ENCODE measurements around the gene PPP2R5B.

The PPP2R5B gene

DNA sequence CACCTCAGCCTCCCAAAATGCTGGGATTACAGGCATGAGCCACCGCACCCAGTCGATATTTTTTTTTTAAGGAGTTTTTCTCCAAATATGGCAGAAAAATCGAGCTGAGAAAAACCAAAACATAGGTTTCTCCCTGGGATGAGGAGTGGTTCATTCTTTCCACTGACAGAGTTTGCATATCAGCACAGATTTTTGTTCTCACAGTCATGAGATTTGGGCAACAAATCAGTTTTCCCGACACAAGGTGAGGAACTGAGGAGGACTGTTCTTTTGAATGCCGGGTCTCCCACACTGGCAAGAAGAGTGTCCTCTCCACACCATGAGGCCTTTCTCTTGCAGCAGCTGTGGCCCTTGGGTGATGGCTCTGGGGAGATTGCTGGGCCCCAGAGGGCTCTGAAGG is 42.2 kb upstream of the PPP2R5B start:
- Mint-ChIP-seq H3K27me3 (no peaks in the 10 kb centered on the region), H3K4me1 (peaks cover 45% of the 10 kb centered on the region), H3K27ac (ENCODE audit: low read depth) (no peak overlapping the region), H3K4me3 (no peak overlapping the region), H3K9me3 (no peaks in the 10 kb centered on the region), H3K36me3 (ENCODE audit: insufficient read depth) (peaks cover 21% of the 10 kb centered on the region)
- no peak for DNase-seq (ENCODE audit: low spot score in 2 of 2)
- ATAC-seq (replicated peaks; ENCODE audit: extremely low read depth, poor library complexity, severe bottlenecking), result no peak

DNA sequence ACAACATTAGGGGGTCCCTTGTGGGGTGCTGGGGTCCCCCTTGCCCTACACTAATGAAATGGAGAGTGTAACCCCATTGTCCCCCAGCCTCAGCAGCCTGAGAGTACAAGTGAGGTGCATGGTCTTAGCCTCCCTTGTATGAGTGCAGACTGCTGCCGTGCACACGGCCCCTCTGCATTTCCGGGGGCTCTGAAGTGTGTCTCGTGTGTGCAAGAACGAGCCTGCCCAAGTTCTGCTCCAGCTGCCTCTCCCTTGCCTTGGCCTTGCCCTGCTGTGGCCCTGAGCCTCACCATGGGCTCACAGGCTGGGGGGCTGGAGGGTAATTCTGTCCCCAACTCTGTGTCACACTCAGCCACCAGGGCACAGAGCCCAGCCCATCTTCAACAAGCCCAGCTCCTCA is 40.9 kb upstream of the PPP2R5B start:
- ATAC-seq (replicated peaks; ENCODE audit: extremely low read depth, poor library complexity, severe bottlenecking), result no peak
- H3K27ac Mint-ChIP-seq (ENCODE audit: low read depth), result peak overlapping the region; percentile 23
- peaks cover 48% of the 10 kb centered on the region for H3K4me1 Mint-ChIP-seq
- DNase-seq (ENCODE audit: low spot score in 2 of 2), result no peak
- no peaks in the 10 kb centered on the region for H3K27me3 Mint-ChIP-seq
- H3K4me3 Mint-ChIP-seq, result no peak overlapping the region
- no peaks in the 10 kb centered on the region for H3K9me3 Mint-ChIP-seq
- H3K36me3 Mint-ChIP-seq (ENCODE audit: insufficient read depth), result peaks cover 14% of the 10 kb centered on the region

DNA sequence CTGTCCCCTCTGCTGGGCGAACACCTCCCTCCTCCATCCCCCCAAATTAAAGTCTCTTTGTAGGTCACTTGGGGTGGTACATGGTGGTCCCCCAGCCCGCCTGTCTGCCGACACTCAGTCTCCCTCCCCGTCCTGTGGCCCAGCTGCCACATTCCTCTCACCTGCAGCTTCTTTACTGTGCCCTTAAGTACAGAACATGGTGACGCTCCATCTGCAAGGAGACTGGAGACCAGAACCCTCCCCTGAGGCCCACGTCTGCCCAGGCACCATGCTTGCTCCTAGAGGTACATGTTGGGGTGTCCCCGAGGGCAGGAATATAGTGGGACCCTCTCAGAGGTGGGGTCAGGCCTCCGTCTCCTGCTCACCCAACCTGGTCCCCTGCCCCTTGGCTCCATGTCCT is 40.5 kb upstream of the PPP2R5B start:
- Mint-ChIP-seq H3K4me1 (peaks cover 44% of the 10 kb centered on the region), H3K27ac (ENCODE audit: low read depth) (peak overlapping the region; percentile 23), H3K27me3 (no peaks in the 10 kb centered on the region)

DNA sequence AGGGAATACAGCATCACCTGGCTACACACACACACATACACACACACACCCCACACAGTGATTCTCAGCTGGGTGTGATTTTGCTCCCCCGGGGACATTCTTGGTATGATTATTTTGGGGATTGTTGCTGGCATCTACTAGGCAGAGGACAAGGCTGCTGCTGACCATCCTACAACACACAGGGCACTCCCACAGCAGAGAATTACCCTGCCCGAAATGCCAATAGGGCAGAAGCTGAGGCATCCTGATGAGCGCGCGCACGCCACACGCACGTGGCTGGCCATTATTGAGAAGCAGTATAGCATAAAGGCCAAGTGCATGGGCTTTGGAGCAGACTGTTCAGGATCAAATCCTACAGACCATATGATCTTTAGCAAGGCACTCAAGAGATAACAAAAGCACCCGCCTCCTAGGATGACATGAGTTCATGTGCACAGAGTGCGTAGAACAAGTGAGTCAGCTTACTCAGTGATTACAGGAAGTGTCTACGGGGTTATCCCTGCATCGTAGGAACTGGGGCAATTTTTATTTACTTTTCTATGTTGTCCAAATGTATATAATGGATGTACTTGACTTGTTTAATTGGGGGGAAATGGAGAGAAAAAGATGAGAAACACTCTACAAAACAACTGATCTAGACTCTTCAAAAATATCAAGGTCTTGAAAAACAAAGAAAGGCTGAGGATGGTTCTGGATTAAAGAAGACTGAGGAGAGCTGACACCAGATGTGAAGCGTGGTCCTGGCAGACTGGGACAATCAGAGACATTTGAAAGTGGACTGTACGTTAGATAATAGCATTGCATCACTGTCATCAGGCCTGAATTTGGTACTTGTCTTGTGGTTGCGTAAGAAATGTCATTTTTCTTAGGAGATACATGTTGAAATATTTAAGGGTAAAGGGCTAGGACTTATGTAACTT is 38.9 kb upstream of the PPP2R5B start:
- DNase-seq (ENCODE audit: low spot score in 2 of 2) (no peak), ATAC-seq (replicated peaks; ENCODE audit: extremely low read depth, poor library complexity, severe bottlenecking) (peak; percentile 44)
- Mint-ChIP-seq H3K4me3 (no peak overlapping the region), H3K9me3 (no peaks in the 10 kb centered on the region), H3K4me1 (peaks cover 28% of the 10 kb centered on the region), H3K27me3 (no peaks in the 10 kb centered on the region), H3K27ac (ENCODE audit: low read depth) (peak overlapping the region; percentile 85), H3K36me3 (ENCODE audit: insufficient read depth) (peaks cover 14% of the 10 kb centered on the region)

More for the DNA sequence above, 40.5 kb upstream of the PPP2R5B start:
- ATAC-seq (replicated peaks; ENCODE audit: extremely low read depth, poor library complexity, severe bottlenecking), result no peak
- Mint-ChIP-seq H3K4me3 (no peak overlapping the region), H3K36me3 (ENCODE audit: insufficient read depth) (peaks cover 10% of the 10 kb centered on the region), H3K9me3 (no peaks in the 10 kb centered on the region)
- DNase-seq (ENCODE audit: low spot score in 2 of 2), result no peak

DNA sequence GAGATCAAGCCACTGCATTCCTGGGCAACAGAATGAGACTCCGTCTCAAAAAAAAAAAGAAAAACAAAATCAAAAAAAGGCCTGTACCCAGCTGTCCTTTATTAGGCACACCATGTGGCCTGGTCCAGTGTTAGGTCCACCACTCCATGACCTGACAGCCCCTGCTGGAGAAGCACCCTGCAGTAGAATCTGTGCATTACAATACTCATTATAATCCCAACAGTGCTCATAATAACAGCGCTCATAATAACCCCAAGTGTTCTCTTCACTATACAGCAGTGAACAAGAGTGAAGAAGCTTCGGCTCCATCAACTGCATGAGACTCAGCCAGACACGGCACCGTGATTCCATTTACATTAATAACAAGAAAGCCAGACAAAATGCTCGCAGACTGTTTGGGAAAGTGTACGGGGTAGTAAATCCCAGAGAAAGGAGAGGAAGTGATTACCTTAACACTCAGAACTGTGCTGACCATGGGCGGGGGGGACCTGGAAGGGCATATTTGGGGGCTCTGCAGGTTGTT is 37.2 kb upstream of the PPP2R5B start:
- no peak overlapping the region for H3K27ac Mint-ChIP-seq (ENCODE audit: low read depth)
- H3K4me1 Mint-ChIP-seq, result peaks cover 22% of the 10 kb centered on the region
- ATAC-seq (replicated peaks; ENCODE audit: extremely low read depth, poor library complexity, severe bottlenecking), result no peak
- no peak overlapping the region for H3K4me3 Mint-ChIP-seq
- peaks cover 19% of the 10 kb centered on the region for H3K36me3 Mint-ChIP-seq (ENCODE audit: insufficient read depth)
- no peak for DNase-seq (ENCODE audit: low spot score in 2 of 2)
- no peaks in the 10 kb centered on the region for H3K27me3 Mint-ChIP-seq
- H3K9me3 Mint-ChIP-seq, result no peaks in the 10 kb centered on the region

DNA sequence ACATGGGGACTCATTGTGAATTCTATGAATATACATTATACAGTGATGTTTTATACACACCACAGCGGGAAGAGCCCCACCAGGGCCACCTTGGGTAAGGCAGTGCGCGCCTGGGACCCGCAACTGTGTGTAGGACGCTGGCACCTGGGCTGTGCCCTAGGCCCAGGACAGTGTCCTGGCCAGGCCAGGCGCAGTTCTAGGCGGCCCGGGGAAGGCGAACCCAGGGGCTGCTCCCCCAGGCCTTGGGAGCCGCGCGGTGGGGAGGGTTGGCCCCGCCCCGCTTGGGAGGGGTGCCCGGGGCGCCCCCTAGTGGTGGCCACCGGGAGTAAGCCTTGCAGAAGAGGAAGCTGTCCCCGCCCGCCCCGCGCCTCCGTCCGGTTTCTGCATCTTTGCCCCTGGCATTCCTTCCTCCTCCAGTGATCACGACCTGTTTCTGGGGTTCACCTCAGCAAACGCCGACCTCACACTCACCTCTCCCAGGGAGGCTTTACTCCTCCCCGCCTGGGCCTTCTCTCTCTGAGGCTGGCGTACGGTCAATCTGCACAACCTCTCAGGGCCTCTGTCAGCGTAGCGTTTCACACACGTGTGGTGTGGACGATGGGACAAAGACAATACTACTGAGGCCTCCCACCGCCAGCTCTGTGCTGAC is 36.6 kb upstream of the PPP2R5B start:
- no peaks in the 10 kb centered on the region for H3K27me3 Mint-ChIP-seq
- peak overlapping the region; percentile 43 for H3K4me3 Mint-ChIP-seq
- peaks cover 22% of the 10 kb centered on the region for H3K4me1 Mint-ChIP-seq
- no peaks in the 10 kb centered on the region for H3K9me3 Mint-ChIP-seq
- peaks cover 20% of the 10 kb centered on the region for H3K36me3 Mint-ChIP-seq (ENCODE audit: insufficient read depth)
- ATAC-seq (replicated peaks; ENCODE audit: extremely low read depth, poor library complexity, severe bottlenecking) (peak; percentile 77), DNase-seq (ENCODE audit: low spot score in 2 of 2) (peak; percentile 76 to 87)
- peak overlapping the region; percentile 41 for H3K27ac Mint-ChIP-seq (ENCODE audit: low read depth)

DNA sequence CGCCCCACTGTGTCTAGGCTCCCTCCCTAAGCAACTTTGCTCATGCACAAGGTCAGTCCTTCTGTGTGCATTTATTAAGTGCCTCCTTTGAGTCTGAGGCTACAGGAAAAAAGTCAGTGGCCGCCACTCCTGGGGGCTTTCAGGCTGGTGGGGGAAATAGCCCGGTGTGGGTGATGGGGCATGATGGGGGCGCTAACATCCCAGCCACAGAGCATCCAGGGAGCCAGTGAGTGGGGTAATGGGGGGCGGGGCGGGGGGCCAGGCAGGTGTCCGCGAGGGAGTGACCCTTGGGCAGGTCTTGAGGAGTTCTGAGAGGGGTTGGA is 36.1 kb upstream of the PPP2R5B start:
- ATAC-seq (replicated peaks; ENCODE audit: extremely low read depth, poor library complexity, severe bottlenecking) (no peak), DNase-seq (ENCODE audit: low spot score in 2 of 2) (no peak)
- H3K36me3 Mint-ChIP-seq (ENCODE audit: insufficient read depth), result peaks cover 23% of the 10 kb centered on the region
- no peaks in the 10 kb centered on the region for H3K9me3 Mint-ChIP-seq
- H3K27ac Mint-ChIP-seq (ENCODE audit: low read depth), result peak overlapping the region; percentile 41
- peaks cover 22% of the 10 kb centered on the region for H3K4me1 Mint-ChIP-seq
- H3K27me3 Mint-ChIP-seq, result no peaks in the 10 kb centered on the region
- peak overlapping the region; percentile 43 for H3K4me3 Mint-ChIP-seq

DNA sequence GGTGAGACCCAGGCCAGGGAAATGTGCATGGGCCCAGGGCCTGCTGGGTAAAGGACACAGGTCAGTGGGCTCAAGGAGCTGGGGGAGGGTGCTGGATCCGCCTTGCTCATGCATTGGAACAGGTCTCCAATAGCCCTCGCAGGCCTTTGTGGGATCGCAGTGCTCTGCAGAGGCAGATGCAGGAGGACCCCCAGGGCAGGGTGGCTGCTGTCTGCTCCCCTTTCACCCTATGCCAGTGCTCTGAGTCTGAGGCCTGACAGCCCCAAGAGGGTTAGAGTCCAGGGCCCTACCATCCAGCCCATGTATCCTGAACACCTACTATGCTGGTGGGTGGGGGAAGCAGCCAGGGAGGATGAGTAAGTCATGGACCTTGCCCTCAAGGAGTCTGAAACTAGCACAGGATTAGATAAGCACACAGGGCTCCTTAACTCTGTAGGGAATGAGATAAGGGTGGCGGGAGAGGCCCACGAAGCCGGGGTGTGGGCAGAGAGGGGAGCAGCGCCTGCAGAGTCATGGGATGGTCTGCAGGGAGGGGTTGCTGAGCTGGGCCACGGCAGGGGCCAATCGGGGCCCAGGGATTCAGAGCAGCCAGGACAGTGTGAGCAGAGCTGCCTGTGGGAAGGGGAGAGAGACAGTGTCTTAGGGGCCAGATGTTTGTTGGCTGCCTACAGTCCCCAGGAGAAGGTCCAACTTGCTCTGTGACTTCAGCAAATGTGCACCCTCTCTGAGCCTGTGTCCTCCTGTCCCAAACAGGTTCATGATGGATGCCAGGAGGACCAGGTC is 35.6 kb upstream of the PPP2R5B start:
- Mint-ChIP-seq H3K27ac (ENCODE audit: low read depth) (no peak overlapping the region), H3K4me3 (no peak overlapping the region), H3K27me3 (no peaks in the 10 kb centered on the region), H3K4me1 (peaks cover 21% of the 10 kb centered on the region), H3K9me3 (no peaks in the 10 kb centered on the region), H3K36me3 (ENCODE audit: insufficient read depth) (peaks cover 28% of the 10 kb centered on the region)
- ATAC-seq (replicated peaks; ENCODE audit: extremely low read depth, poor library complexity, severe bottlenecking) (no peak), DNase-seq (ENCODE audit: low spot score in 2 of 2) (no peak)

DNA sequence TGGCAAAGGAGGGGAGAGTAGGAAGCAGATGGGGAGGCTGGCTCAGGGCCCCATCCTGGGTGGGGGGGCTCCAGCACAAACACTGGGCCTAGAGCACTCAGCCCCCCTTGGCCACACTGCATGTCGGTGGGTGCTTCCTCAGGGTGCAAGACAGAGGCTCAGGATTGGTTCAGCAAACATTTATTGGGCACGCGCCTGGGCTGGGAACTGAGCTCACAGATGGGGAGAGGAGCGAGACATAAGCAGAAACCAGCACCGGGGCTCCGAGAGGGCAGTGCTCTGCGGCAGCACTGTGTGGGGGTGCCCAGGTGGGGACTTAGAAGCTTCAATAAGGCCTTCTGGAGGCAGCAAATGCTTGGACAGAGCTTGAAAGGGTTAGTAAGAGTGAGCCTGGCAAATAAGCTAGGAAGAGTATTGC is 34.0 kb upstream of the PPP2R5B start:
- Mint-ChIP-seq H3K9me3 (no peaks in the 10 kb centered on the region), H3K4me3 (no peak overlapping the region), H3K27me3 (no peaks in the 10 kb centered on the region), H3K4me1 (peaks cover 16% of the 10 kb centered on the region), H3K27ac (ENCODE audit: low read depth) (no peak overlapping the region), H3K36me3 (ENCODE audit: insufficient read depth) (peaks cover 44% of the 10 kb centered on the region)
- no peak for ATAC-seq (replicated peaks; ENCODE audit: extremely low read depth, poor library complexity, severe bottlenecking)
- DNase-seq (ENCODE audit: low spot score in 2 of 2), result no peak

DNA sequence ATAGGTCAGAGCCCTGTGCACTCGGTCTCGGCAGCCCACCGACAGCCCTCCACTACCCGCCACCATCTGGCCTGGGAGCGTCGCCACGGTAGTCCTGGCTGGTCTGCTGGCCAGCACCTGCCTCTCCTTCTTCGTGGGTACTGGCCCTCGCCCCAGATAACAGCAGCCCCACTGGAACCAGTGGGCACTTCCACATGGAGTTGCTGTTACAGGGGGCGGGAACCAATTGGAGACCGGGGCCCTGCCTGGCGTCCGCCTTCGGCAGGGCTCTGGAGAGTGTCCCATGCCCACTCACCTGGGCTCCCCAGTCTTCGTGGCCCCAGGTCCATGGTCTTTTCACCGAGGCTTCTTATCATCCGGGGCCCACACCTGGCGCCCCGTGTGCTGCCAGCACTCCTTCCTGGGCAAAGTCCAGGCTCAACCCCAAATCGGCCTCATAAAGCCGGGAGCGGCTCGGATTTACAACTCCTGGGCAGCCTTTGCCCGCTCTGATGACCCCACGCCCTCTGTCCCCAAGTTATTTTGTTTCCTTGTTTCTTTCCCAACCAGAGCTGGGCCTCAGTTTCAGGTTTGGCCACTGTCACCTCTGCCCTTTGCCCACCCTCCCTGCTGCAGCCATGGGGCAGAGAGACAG is 33.2 kb upstream of the PPP2R5B start:
- Mint-ChIP-seq H3K4me3 (no peak overlapping the region), H3K27ac (ENCODE audit: low read depth) (peak overlapping the region; percentile 93), H3K9me3 (no peaks in the 10 kb centered on the region), H3K36me3 (ENCODE audit: insufficient read depth) (peaks cover 52% of the 10 kb centered on the region), H3K27me3 (no peaks in the 10 kb centered on the region), H3K4me1 (peaks cover 11% of the 10 kb centered on the region)
- DNase-seq (ENCODE audit: low spot score in 2 of 2) (no peak), ATAC-seq (replicated peaks; ENCODE audit: extremely low read depth, poor library complexity, severe bottlenecking) (no peak)

DNA sequence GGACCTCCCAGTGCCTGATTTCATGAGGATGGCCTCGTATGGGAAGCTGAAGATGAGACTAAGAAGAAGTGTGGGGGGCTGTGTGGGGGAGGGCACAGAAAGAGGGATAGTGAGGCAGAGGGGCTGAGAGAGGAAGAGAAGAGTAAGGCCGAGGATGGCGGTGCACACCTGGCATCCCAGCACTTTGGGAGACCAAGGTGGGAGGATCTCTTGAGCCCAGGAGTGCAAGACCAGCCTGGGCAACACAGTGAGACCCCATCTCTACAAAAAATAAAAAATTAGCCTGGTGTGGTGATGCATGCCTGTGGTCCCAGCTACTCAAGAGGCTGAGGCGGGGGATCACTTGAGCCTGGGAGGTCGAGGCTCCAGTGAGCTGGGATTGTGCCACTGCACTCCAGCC is 32.6 kb upstream of the PPP2R5B start:
- ATAC-seq (replicated peaks; ENCODE audit: extremely low read depth, poor library complexity, severe bottlenecking) (no peak), DNase-seq (ENCODE audit: low spot score in 2 of 2) (no peak)
- H3K4me1 Mint-ChIP-seq, result peaks cover 11% of the 10 kb centered on the region
- H3K27me3 Mint-ChIP-seq, result no peaks in the 10 kb centered on the region
- H3K9me3 Mint-ChIP-seq, result no peaks in the 10 kb centered on the region
- H3K36me3 Mint-ChIP-seq (ENCODE audit: insufficient read depth), result peaks cover 55% of the 10 kb centered on the region
- peak overlapping the region; percentile 35 for H3K4me3 Mint-ChIP-seq
- peak overlapping the region; percentile 93 for H3K27ac Mint-ChIP-seq (ENCODE audit: low read depth)

DNA sequence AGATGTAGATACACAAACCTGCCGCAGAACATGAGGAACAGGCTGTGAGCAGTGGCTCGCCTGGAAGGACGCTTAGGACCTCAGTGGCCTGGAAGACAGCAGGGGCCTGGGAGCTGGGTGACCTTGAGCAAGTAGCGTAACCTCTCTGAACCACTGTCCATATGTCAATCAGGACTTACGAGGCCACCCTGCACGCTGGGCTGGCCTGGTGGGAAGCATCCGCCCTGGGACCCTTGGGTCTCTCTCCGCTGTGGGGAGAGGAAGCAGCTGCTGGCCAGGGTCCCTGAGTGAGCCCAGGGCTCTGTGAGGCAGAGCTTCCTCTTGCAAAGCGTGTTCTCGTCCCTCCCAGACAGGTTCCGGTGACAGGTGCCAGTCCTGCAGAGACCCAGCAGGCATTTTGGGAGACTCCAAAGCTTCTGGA is 32.1 kb upstream of the PPP2R5B start:
- H3K27me3 Mint-ChIP-seq, result no peaks in the 10 kb centered on the region

More for the DNA sequence above, 32.1 kb upstream of the PPP2R5B start:
- no peaks in the 10 kb centered on the region for H3K9me3 Mint-ChIP-seq
- H3K36me3 Mint-ChIP-seq (ENCODE audit: insufficient read depth), result peaks cover 59% of the 10 kb centered on the region
- H3K4me3 Mint-ChIP-seq, result peak overlapping the region; percentile 35
- H3K27ac Mint-ChIP-seq (ENCODE audit: low read depth), result peak overlapping the region; percentile 93
- ATAC-seq (replicated peaks; ENCODE audit: extremely low read depth, poor library complexity, severe bottlenecking), result no peak
- no peak for DNase-seq (ENCODE audit: low spot score in 2 of 2)
- H3K4me1 Mint-ChIP-seq, result peaks cover 8% of the 10 kb centered on the region

Measured in central memory CD8-positive, alpha-beta T cell (primary cell).